NCI-H1048 (cell line): Measurements from ENCODE around the gene DHX36.

Experiments used
- DNase-seq: peaks from one replicate; lab custom pipeline; 2025; lab: John Stamatoyannopoulos, UW

The DHX36 gene

DNA sequence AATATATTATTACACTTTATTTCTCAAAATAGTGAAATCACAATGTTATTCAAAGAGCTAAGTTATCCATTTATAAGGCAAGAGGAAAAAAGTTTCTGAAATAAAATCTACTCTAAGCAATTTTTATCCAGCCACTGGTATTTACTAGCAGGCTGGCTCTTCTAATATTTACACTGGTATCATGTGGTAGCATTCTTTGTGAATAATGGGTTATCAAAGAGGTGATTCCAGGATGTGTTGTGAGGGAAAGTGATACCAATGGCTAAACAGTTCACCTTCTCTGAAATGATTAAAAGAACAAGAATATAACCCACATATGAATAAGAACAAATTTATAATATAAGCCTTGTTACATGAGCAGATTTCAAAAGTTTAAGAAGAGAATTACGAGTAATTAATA is 44.1 kb downstream of the DHX36 start:
- DNase-seq: no peak

- no peak for DNase-seq
Observed at GRCh38 chr3:154275965-154276364, 48.3 kb downstream of the DHX36 start.

DNA sequence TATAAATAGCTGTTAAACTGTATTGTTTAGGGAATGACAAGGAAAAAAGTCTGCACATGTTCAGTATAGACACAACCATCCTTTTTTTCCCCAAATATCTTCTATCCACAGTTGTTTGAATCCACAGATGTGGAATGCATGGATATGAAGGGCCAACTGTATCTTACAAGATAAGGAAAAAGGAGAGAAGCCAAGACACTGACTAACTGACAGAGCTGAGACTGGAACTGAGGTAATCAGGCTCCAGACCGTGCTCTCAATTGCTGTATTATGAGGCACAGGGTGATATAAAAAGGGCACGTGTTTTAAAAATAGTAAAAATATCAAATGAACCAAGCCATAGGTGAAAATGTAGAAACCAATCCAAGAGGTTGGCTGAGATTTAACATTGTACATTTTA is 49.0 kb downstream of the DHX36 start:
- DNase-seq: no peak

DNA sequence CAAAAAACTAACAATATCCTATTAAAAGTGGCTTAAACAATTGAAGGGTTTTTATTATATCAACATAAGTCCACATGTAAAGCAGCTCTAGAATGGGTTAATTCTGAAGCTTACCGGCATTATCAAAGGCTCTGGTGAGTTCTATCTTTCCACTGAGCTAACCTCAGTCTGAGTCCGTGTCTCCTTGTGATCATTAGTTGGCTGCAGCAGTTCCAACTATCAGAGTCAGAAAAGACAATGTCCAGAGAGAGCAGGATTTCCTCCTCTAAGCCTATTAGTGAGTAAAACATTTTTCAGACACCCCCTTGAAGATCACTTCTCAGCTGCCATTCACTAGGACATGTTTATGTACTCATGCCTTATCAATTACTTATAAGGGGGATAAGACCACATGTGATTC is 49.9 kb downstream of the DHX36 start:
- no peak for DNase-seq

- no peak for DNase-seq
Observed at GRCh38 chr3:154273381-154273780, 50.9 kb downstream of the DHX36 start.

- no peak for DNase-seq
Observed at GRCh38 chr3:154254527-154254926, 69.8 kb downstream of the DHX36 start.

GRCh38 chr3:154252759-154253638 is 71.3 kb downstream of the DHX36 start:
- peak; percentile 66 for DNase-seq

GRCh38 chr3:154251610-154252009 is 72.7 kb downstream of the DHX36 start:
- DNase-seq: no peak

GRCh38 chr3:154250291-154250690 is 74.0 kb downstream of the DHX36 start:
- no peak for DNase-seq

DNA sequence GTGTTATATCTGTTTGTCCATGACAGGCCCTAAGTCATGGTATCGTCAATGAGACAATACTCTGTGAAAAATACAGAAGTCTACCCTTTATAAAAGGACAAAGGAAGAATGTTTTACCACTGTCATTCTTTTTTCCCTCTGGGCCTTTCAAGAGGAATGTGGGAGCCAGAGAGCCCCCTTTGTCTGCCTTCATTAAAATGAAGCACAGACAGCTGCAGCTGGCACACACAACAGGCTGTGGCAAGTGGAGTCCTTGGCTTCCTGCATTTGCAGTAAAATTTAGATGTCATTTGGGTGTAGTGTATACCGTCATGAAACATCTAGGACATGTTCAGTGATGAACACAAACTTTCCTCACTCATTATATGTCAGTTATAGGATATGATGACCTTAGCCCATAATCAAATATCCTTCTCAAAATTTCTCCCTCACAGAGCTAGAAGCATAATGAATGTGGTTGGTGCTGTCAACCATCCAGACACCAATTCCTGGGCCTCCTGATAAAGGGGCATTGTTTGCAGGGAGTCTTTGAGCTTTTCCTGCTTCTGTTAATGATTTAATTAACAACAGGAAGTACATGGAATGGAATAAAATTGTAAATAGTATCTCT is 76.4 kb downstream of the DHX36 start:
- no peak for DNase-seq

DNA sequence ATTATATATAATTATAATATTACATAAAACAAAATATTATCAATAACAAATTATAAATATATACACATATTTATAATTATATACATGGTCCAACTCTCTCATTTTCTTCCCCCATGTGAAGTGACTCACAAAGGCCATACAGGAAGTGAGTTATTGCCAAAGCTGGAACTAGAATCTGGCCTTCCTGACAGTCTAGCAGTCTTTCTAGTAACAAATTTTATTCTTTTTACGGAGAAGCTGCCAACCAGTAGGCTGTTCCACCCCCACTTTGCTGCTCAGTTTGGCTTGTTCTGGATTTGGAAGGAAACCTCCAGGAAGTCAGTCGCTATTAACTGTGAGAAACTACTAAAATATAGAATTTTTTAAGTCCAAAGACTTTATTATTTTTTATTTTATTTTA is 79.6 kb downstream of the DHX36 start:
- no peak for DNase-seq

DNA sequence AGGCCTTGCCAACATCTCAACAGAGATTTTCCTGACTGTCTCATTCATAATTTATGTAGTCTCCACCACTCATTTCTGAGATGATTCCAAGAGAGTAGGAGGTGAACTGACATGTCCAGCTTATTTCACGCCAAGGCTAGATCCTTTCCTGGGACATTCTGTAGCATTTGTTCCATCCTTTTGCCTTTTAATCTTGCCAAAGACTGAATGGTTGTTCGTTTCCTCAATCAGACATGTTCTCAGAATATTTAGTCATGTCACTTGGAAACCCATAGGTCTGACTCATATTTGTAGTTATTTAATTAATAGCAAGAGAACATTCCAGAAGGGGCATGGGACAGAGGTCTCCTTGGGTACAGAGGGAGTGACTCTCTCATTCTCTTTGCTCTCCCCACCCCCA is 80.9 kb downstream of the DHX36 start:
- no peak for DNase-seq

- DNase-seq: no peak
Observed at GRCh38 chr3:154242766-154243165, 81.5 kb downstream of the DHX36 start.

GRCh38 chr3:154241496-154241895 is 82.8 kb downstream of the DHX36 start:
- DNase-seq: no peak

DNA sequence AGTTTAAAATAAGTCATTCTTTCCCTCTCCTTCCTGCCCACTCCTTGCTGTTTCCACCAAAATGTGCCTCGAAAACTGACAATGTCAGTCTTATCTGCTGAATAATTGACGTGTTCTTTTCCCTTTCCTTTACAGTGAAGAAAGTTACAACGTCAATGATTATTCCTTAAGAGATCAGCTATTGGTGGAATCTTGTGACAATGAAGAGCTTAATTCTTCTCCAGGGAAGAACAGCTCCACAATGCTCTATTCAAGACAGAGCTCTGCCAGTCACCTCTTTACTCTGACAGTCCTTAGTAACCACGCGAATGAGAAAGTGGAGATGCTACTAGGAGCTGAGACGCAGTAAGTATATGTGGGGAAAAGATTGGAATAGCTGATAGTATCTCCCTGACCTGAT is 84.1 kb downstream of the DHX36 start:
- DNase-seq: no peak

DNA sequence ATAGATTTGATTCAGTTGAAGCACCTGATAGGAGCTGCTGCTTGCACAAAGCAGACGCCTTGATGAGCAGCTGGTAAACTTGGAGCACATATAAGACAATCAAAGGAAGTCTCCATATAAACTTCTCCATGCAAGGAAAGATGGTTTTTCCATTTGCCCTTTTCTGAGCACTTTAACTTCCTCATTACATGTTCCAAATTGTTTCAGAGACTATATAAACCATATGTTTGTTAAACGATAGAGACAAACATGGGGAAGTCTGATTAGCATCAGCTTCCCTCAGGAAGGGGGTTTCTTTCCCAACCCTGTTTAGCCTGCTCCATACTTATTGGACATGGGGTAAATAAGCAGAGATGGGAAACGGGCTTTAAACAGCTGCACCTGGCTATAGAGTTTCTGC is 88.0 kb downstream of the DHX36 start:
- DNase-seq: no peak

- no peak for DNase-seq
Observed at GRCh38 chr3:154235330-154235729, 89.0 kb downstream of the DHX36 start.

DNA sequence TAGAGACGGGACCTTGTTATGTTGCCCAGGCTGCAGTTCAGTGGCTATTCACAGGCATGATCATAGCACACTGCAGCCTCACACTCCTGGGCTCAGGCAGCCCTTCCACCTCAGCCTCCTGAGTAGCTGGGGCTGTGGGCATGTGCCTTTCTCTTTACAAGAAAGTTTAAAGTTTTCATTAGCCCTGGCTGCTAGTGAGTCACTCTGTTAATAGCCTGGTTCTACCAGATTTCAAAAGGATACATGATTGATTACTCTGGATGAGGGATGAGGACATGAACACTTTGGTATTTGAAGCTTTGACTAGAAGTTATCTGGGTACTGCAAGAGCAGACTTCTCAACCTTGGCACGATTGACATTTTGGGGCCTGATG is 95.1 kb downstream of the DHX36 start:
- no peak for DNase-seq

DNA sequence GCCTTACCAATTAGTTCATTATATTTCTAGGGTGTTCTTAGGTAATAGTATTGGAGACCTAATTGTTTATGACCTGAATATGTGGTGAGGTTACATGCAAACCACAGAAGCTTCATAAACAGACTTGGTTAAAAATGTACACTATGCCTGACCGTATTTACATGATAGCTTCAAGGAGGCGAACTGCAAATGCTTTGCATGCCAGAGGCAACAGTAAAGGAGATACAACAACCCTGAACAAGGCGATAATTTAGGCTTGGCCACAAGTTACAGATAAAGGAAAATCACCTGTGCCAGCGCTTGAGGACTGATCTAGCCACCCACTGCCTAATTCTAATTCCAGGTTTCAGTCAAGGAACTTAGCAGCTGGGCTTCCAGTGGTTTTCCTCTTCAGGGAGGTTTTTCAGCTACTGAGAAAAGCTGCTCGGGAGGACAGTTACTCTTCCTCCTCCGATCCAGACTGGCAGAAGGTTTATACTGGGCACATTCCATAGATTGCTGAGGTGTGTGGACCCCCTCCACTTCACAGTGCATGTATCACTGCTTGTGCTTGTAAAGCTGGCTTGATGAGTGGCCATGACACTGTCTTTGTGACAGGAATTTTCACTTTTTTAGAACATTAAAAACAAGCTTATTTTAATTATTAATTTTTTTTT is 95.6 kb downstream of the DHX36 start:
- no peak for DNase-seq

GRCh38 chr3:154227531-154227930 is 96.8 kb downstream of the DHX36 start:
- DNase-seq: no peak

GRCh38 chr3:154225536-154225935 is 98.8 kb downstream of the DHX36 start:
- no peak for DNase-seq

- DNase-seq: no peak
Observed at GRCh38 chr3:154224866-154225265, 99.4 kb downstream of the DHX36 start.

DNA sequence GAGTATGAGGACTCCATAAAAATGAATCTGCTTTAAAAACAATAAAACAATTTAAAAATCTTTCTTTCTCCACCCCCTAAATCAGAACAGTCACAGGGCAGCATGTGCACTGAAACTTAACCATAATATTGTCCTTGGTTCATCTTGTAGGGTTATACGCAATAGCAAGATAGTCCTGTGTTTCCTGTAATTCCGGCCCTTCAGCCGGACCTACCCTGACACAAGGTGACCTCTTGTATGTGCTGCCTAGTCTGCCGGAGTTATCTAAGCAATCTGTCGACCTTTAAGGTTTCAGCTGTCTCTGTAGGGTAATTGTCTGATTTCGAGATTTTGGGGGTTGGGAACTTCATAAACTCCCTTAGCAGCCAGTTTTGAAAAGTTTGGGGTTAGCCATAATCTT is 99.9 kb downstream of the DHX36 start:
- DNase-seq: no peak
